Astrocyte (in vitro differentiated cells and primary cell): Measurements from ENCODE around the gene BCAR3. TPM values are rescaled to one million over a fixed set of nuclear protein-coding genes. Genes with fewer than 3 reads are reported as not detected.

Source experiments
- DNase-seq: peaks from one replicate; pipeline ENCODE4 v3.0.0-alpha.2; 2010; ENCODE audit warnings: low read depth
- FAIRE-seq: peaks from 2 replicates; lab custom pipeline; 2011; peaks lifted over from hg19 to GRCh38; lab: Jason Lieb, UNC
- H2AFZ ChIP-seq: 2 replicates; pipeline ENCODE4 v1.6.0; 2012; ENCODE audit warnings: low read depth, low read length, inconsistent platforms
- H3K27ac ChIP-seq: 2 replicates; pipeline ENCODE4 v1.5.1; 2011; ENCODE audit warnings: low read depth, low read length, inconsistent platforms
- H3K27me3 ChIP-seq: 2 replicates; pipeline ENCODE4 v1.6.0; 2011; ENCODE audit warnings: low read length, inconsistent platforms; ENCODE audit not compliant: insufficient read depth
- H3K36me3 ChIP-seq: 2 replicates; pipeline ENCODE4 v1.5.1; 2011; ENCODE audit warnings: low read length, inconsistent platforms; ENCODE audit not compliant: insufficient read depth
- H3K4me1 ChIP-seq: 2 replicates; pipeline ENCODE4 v1.5.1; 2011; ENCODE audit warnings: low read length, inconsistent platforms; ENCODE audit not compliant: insufficient read depth
- H3K4me2 ChIP-seq: 2 replicates; pipeline ENCODE4 v1.6.0; 2012; ENCODE audit warnings: low read length, inconsistent platforms
- H3K4me3 ChIP-seq: 2 replicates; pipeline ENCODE4 v1.5.1; 2011; ENCODE audit warnings: low read depth, mild to moderate bottlenecking, low read length, inconsistent platforms; ENCODE audit not compliant: insufficient read depth
- H3K79me2 ChIP-seq: 2 replicates; pipeline ENCODE4 v1.6.0; 2012; ENCODE audit warnings: mild to moderate bottlenecking, low read length, inconsistent platforms; ENCODE audit not compliant: insufficient read depth
- H3K9ac ChIP-seq: 2 replicates; pipeline ENCODE4 v1.6.0; 2012; ENCODE audit warnings: mild to moderate bottlenecking, low read length, inconsistent platforms
- H3K9me3 ChIP-seq: 2 replicates; pipeline ENCODE4 v1.5.1; 2012; ENCODE audit warnings: low read depth, mild to moderate bottlenecking, low read length, inconsistent platforms; ENCODE audit not compliant: insufficient read depth
- H4K20me1 ChIP-seq: 2 replicates; pipeline ENCODE4 v1.6.0; 2012; ENCODE audit warnings: low read length, inconsistent platforms; ENCODE audit not compliant: insufficient read depth
- H3K27ac Mint-ChIP-seq: one replicate; pipeline ENCODE4 v1.8.0; 2021; ENCODE audit warnings: mild to moderate bottlenecking, mixed read lengths; ENCODE audit not compliant: unreplicated experiment
- H3K27me3 Mint-ChIP-seq: one replicate; pipeline ENCODE4 v1.8.0; 2021; ENCODE audit warnings: low read depth, mixed read lengths; ENCODE audit not compliant: unreplicated experiment
- H3K36me3 Mint-ChIP-seq: one replicate; pipeline ENCODE4 v1.8.0; 2021; ENCODE audit warnings: low read depth, mixed read lengths; ENCODE audit not compliant: unreplicated experiment
- H3K4me1 Mint-ChIP-seq: one replicate; pipeline ENCODE4 v1.8.0; 2021; ENCODE audit warnings: low read depth, mixed read lengths; ENCODE audit not compliant: unreplicated experiment
- H3K4me3 Mint-ChIP-seq: one replicate; pipeline ENCODE4 v1.8.0; 2021; ENCODE audit warnings: mild to moderate bottlenecking, moderate library complexity, mixed read lengths; ENCODE audit not compliant: unreplicated experiment
- H3K9me3 Mint-ChIP-seq: one replicate; pipeline ENCODE4 v1.8.0; 2021; ENCODE audit warnings: mild to moderate bottlenecking, mixed read lengths; ENCODE audit not compliant: unreplicated experiment
- CTCF ChIP-seq: IDR thresholded peaks from 2 replicates; pipeline ENCODE4 v1.5.1; 2011; ENCODE audit warnings: low read depth, mild to moderate bottlenecking, inconsistent platforms, low read length, moderate library complexity; ENCODE audit not compliant: insufficient read depth
- EZH2 ChIP-seq: IDR thresholded peaks from 2 replicates; pipeline ENCODE4 v1.6.1; 2012; ENCODE audit warnings: mild to moderate bottlenecking, low read length, inconsistent platforms; ENCODE audit not compliant: insufficient read depth
- total RNA-seq: library from RNA; stranded (reverse); gene quantifications from 2 replicates; pipeline ENCODE4 v1.2.1, GENCODE V29; 2021

Gene BCAR3
- total RNA-seq, 1 donor from 2014 or later, result 30.0 TPM

GRCh38 chr1:93692983-93693591, 11.4 kb upstream of the BCAR3 start:
- TF ChIP-seq CTCF (no peak), EZH2 (no peak)
- Histone ChIP-seq H3K36me3 (no peaks in the 10 kb centered on the region), H2AFZ (peak overlapping the region; percentile 2), H3K27ac (peak overlapping the region; percentile 76), H3K9me3 (no peaks in the 10 kb centered on the region), H3K4me2 (peak overlapping the region; percentile 53), H3K27me3 (no peaks in the 10 kb centered on the region), H3K4me1 (peaks cover 29% of the 10 kb centered on the region), H3K9ac (peak overlapping the region; percentile 47), H3K4me3 (no peak overlapping the region), H3K79me2 (no peaks in the 10 kb centered on the region), H4K20me1 (no peaks in the 10 kb centered on the region)
- Mint-ChIP-seq H3K36me3 (no peaks in the 10 kb centered on the region), H3K9me3 (no peaks in the 10 kb centered on the region), H3K4me1 (peaks cover 34% of the 10 kb centered on the region), H3K27ac (peak overlapping the region; percentile 78), H3K4me3 (peak overlapping the region; percentile 42), H3K27me3 (no peaks in the 10 kb centered on the region)
- FAIRE-seq (peak; percentile 87), DNase-seq (peak; percentile 86)

- Histone ChIP-seq H3K27ac (peak overlapping the region; percentile 76), H2AFZ (peak overlapping the region; percentile 6), H3K27me3 (no peaks in the 10 kb centered on the region), H3K9me3 (no peaks in the 10 kb centered on the region), H3K79me2 (no peaks in the 10 kb centered on the region), H3K4me1 (peaks cover 29% of the 10 kb centered on the region), H4K20me1 (no peaks in the 10 kb centered on the region), H3K4me2 (peak overlapping the region; percentile 53), H3K4me3 (no peak overlapping the region), H3K36me3 (no peaks in the 10 kb centered on the region), H3K9ac (peak overlapping the region; percentile 47)
- FAIRE-seq (no peak), DNase-seq (no peak)
- H3K27me3 Mint-ChIP-seq, result no peaks in the 10 kb centered on the region
- H3K4me3 Mint-ChIP-seq, result no peak overlapping the region
- TF ChIP-seq CTCF (no peak), EZH2 (no peak)
- H3K36me3 Mint-ChIP-seq, result no peaks in the 10 kb centered on the region
- H3K27ac Mint-ChIP-seq, result peak overlapping the region; percentile 78
- no peaks in the 10 kb centered on the region for H3K9me3 Mint-ChIP-seq
- H3K4me1 Mint-ChIP-seq, result peaks cover 34% of the 10 kb centered on the region
These were observed 10.8 kb upstream of the BCAR3 start for GRCh38 chr1:93692451-93692861.

- Mint-ChIP-seq H3K27me3 (no peaks in the 10 kb centered on the region), H3K9me3 (no peaks in the 10 kb centered on the region), H3K27ac (no peak overlapping the region), H3K4me1 (peaks cover 34% of the 10 kb centered on the region), H3K4me3 (no peak overlapping the region), H3K36me3 (no peaks in the 10 kb centered on the region)
- peak overlapping the region; percentile 53 for H3K4me2 ChIP-seq
- peaks cover 29% of the 10 kb centered on the region for H3K4me1 ChIP-seq
- TF ChIP-seq EZH2 (no peak), CTCF (no peak)
- peak overlapping the region; percentile 6 for H2AFZ ChIP-seq
- no peaks in the 10 kb centered on the region for H3K36me3 ChIP-seq
- no peak overlapping the region for H3K4me3 ChIP-seq
- H3K9ac ChIP-seq, result no peak overlapping the region
- no peak for DNase-seq
- no peak for FAIRE-seq
- no peaks in the 10 kb centered on the region for H3K27me3 ChIP-seq
- H3K9me3 ChIP-seq, result no peaks in the 10 kb centered on the region
- no peaks in the 10 kb centered on the region for H3K79me2 ChIP-seq
- H3K27ac ChIP-seq, result no peak overlapping the region
- no peaks in the 10 kb centered on the region for H4K20me1 ChIP-seq
These were observed 10.4 kb upstream of the BCAR3 start for GRCh38 chr1:93692026-93692425.
